Transverse colon (tissue), 3 donors: Measurements from ENCODE around the gene CYP4F11.

Experiments used
- EP300 ChIP-seq: sonication (generic); formaldehyde crosslinking; IDR thresholded peaks from one replicate; pipeline ENCODE4 v1.6.1; 2017; ENCODE audit warnings: antibody characterized with exemption, low read depth
- TF ChIP-seq, protein P1 (sequence below), 5 experiments: fragments of 200-600 bp in 3 of 5; fragments of 450-650 bp in 2 of 5; sonication (generic) in 3 of 5; IDR thresholded peaks; 1 replicate in 2 of 5; 2 replicates in 3 of 5; pipeline ENCODE4 v1.5.1; 2016 to 2017; ENCODE audit warnings: antibody characterized with exemption in 5 of 5, inconsistent platforms in 3 of 5, mild to moderate bottlenecking in 2 of 5, moderate library complexity in 1 of 5

DNA sequence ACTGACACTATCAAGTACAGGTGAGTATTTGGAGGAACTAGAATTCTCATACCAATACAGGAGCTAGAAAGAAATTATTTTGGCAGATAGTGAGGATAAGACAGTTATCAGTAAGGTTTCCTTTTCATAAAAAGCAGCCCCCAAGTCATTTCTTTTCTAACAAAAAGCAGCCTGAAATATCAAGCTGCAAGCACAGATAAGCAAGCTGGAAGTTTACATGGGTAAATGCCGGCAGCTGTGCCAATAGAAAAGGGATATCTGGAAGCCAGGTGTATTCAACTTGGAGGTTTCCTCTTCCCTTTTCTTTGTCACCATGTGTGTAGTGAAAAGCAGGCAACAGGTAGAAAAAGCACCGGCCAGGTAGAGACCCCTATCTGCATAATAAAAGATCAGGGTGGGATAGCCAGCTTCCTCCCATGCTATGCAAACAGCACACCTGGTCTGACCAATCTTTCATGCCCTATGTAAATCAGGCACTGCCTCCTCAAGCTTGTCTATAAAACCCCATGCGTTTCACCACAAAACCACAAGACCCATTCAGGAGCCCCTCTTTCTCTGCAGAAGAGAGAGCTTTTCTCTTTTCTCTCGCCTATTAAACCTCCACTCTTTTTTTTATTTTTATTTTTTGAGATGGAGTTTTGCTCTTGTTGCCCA, 59.4 kb downstream of the CYP4F11 start:
- TF ChIP-seq, protein P1, sequence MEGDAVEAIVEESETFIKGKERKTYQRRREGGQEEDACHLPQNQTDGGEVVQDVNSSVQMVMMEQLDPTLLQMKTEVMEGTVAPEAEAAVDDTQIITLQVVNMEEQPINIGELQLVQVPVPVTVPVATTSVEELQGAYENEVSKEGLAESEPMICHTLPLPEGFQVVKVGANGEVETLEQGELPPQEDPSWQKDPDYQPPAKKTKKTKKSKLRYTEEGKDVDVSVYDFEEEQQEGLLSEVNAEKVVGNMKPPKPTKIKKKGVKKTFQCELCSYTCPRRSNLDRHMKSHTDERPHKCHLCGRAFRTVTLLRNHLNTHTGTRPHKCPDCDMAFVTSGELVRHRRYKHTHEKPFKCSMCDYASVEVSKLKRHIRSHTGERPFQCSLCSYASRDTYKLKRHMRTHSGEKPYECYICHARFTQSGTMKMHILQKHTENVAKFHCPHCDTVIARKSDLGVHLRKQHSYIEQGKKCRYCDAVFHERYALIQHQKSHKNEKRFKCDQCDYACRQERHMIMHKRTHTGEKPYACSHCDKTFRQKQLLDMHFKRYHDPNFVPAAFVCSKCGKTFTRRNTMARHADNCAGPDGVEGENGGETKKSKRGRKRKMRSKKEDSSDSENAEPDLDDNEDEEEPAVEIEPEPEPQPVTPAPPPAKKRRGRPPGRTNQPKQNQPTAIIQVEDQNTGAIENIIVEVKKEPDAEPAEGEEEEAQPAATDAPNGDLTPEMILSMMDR (IDR thresholded peaks at IDR 0.05) = no peak
- TF ChIP-seq EP300 = no peak
